Measurements from ENCODE around the gene KTN1. TPM values are rescaled to one million over a fixed set of nuclear protein-coding genes. Genes with fewer than 3 reads are reported as not detected.
A peak's percentile ranks its signal among the peaks of the same experiment; 100 is the strongest.

Gene KTN1
- total and polyA plus RNA-seq, 7 experiments from 2014 or later = 20.3 to 131 (median 90.7) TPM

GRCh38 chr14:55604900-55605418 lies 25.0 kb downstream of the KTN1 start:
- Histone ChIP-seq H3K27ac (ENCODE audit: low read depth, low read length) (no peak overlapping the region), H3K9me3 (ENCODE audit: control insufficient read depth in 2 of 3, low read length in 3 of 3) (no peaks in the 10 kb centered on the region), H3K27me3 (ENCODE audit: control insufficient read depth in 2 of 2, insufficient read depth in 2 of 2, low read length in 2 of 2) (no peaks in the 10 kb centered on the region), H3K4me3 (ENCODE audit: low read length) (no peak overlapping the region), H3K4me1 (ENCODE audit: control insufficient read depth in 2 of 2, insufficient read depth in 2 of 2, low read length in 2 of 2) (peaks cover 5 to 14% of the 10 kb centered on the region in 2 donors), H3K36me3 (ENCODE audit: control insufficient read depth in 2 of 3, insufficient read depth in 3 of 3, low read length in 3 of 3) (no peaks in the 10 kb centered on the region)
- no peak for ATAC-seq
- no peak for DNase-seq
- Mint-ChIP-seq H3K4me1 (peaks cover 3 to 55% (median 41%) of the 10 kb centered on the region in 7 donors), H3K27ac (no peak overlapping the region), H3K4me3 (no peak overlapping the region), H3K27me3 (no peaks in the 10 kb centered on the region), H3K36me3 (peaks cover 0 to 11% (median 4%) of the 10 kb centered on the region in 5 donors), H3K9me3 (no peaks in the 10 kb centered on the region)
- CTCF ChIA-PET = no interaction called here
- POLR2A ChIA-PET = interaction anchor here (0.5 kb wide), 1 partner anchor 69 kb away, joined by 3 read pairs; no protein-coding TSS in a partner anchor
- intact Hi-C loops (cut with micrococcal nuclease) = no loop called here

- ChIA-PET CTCF (no interaction called here), POLR2A (no interaction called here)
- H3K27ac Mint-ChIP-seq = no peak overlapping the region
- H3K4me1 ChIP-seq (ENCODE audit: control insufficient read depth in 2 of 2, insufficient read depth in 2 of 2, low read length in 2 of 2) = peaks cover 0 to 14% of the 10 kb centered on the region in 2 donors
- H3K36me3 ChIP-seq (ENCODE audit: control insufficient read depth in 2 of 3, insufficient read depth in 3 of 3, low read length in 3 of 3) = no peaks in the 10 kb centered on the region
- H3K4me3 ChIP-seq (ENCODE audit: low read length) = no peak overlapping the region
- H3K4me1 Mint-ChIP-seq = peaks cover 0 to 52% (median 39%) of the 10 kb centered on the region in 7 donors
- no peak for ATAC-seq
- peaks cover 0 to 7% (median 3%) of the 10 kb centered on the region in 5 donors for H3K36me3 Mint-ChIP-seq
- no peak overlapping the region for H3K27ac ChIP-seq (ENCODE audit: low read depth, low read length)
- DNase-seq = no peak
- no peak overlapping the region for H3K4me3 Mint-ChIP-seq
- no peaks in the 10 kb centered on the region for H3K9me3 ChIP-seq (ENCODE audit: control insufficient read depth in 2 of 3, low read length in 3 of 3)
- H3K27me3 ChIP-seq (ENCODE audit: control insufficient read depth in 2 of 2, insufficient read depth in 2 of 2, low read length in 2 of 2) = no peaks in the 10 kb centered on the region
- H3K9me3 Mint-ChIP-seq = no peaks in the 10 kb centered on the region
- no peaks in the 10 kb centered on the region for H3K27me3 Mint-ChIP-seq
- intact Hi-C loops (cut with micrococcal nuclease) = no loop called here
Measured at GRCh38 chr14:55605793-55606192, 25.8 kb downstream of the KTN1 start.

GRCh38 chr14:55607386-55607785 lies 27.4 kb downstream of the KTN1 start:
- POLR2A ChIA-PET = no interaction called here
- Histone ChIP-seq H3K36me3 (ENCODE audit: control insufficient read depth in 2 of 3, insufficient read depth in 3 of 3, low read length in 3 of 3) (no peaks in the 10 kb centered on the region), H3K4me3 (ENCODE audit: low read length) (no peak overlapping the region), H3K27ac (ENCODE audit: low read depth, low read length) (no peak overlapping the region), H3K27me3 (ENCODE audit: control insufficient read depth in 2 of 2, insufficient read depth in 2 of 2, low read length in 2 of 2) (no peaks in the 10 kb centered on the region), H3K9me3 (ENCODE audit: control insufficient read depth in 2 of 3, low read length in 3 of 3) (no peaks in the 10 kb centered on the region), H3K4me1 (ENCODE audit: control insufficient read depth in 2 of 2, insufficient read depth in 2 of 2, low read length in 2 of 2) (peaks cover 0 to 6% of the 10 kb centered on the region in 2 donors)
- intact Hi-C loops (cut with micrococcal nuclease) = no loop called here
- H3K4me1 Mint-ChIP-seq = peaks cover 5 to 49% (median 38%) of the 10 kb centered on the region in 7 donors
- DNase-seq = no peak
- CTCF ChIA-PET = no interaction called here
- no peak overlapping the region for H3K27ac Mint-ChIP-seq
- no peaks in the 10 kb centered on the region for H3K9me3 Mint-ChIP-seq
- no peaks in the 10 kb centered on the region for H3K27me3 Mint-ChIP-seq
- peaks cover 0 to 8% (median 5%) of the 10 kb centered on the region in 5 donors for H3K36me3 Mint-ChIP-seq
- peak overlapping the region in 1 of 10 donors; percentile 7 for H3K4me3 Mint-ChIP-seq
- no peak for ATAC-seq

GRCh38 chr14:55609681-55610080 lies 29.7 kb downstream of the KTN1 start:
- Histone ChIP-seq H3K4me1 (ENCODE audit: control insufficient read depth in 2 of 2, insufficient read depth in 2 of 2, low read length in 2 of 2) (no peaks in the 10 kb centered on the region), H3K27ac (ENCODE audit: low read depth, low read length) (no peak overlapping the region), H3K9me3 (ENCODE audit: control insufficient read depth in 2 of 3, low read length in 3 of 3) (no peaks in the 10 kb centered on the region), H3K4me3 (ENCODE audit: low read length) (no peak overlapping the region), H3K36me3 (ENCODE audit: control insufficient read depth in 2 of 3, insufficient read depth in 3 of 3, low read length in 3 of 3) (peaks cover 0 to 7% (median 0%) of the 10 kb centered on the region in 3 experiments), H3K27me3 (ENCODE audit: control insufficient read depth in 2 of 2, insufficient read depth in 2 of 2, low read length in 2 of 2) (no peaks in the 10 kb centered on the region)
- Mint-ChIP-seq H3K27ac (peak overlapping the region in 1 of 9 donors; percentile 56), H3K4me1 (peaks cover 5 to 64% (median 54%) of the 10 kb centered on the region in 7 donors), H3K9me3 (no peaks in the 10 kb centered on the region), H3K4me3 (peak overlapping the region in 2 of 10 donors; percentile 14 to 22), H3K36me3 (peaks cover 9 to 26% (median 23%) of the 10 kb centered on the region in 5 donors), H3K27me3 (no peaks in the 10 kb centered on the region)
- ChIA-PET POLR2A (no interaction called here), CTCF (no interaction called here)
- DNase-seq = no peak
- ATAC-seq = no peak
- intact Hi-C loops (cut with micrococcal nuclease) = no loop called here

- no peaks in the 10 kb centered on the region for H3K9me3 ChIP-seq (ENCODE audit: control insufficient read depth in 2 of 3, low read length in 3 of 3)
- peaks cover 5 to 70% (median 59%) of the 10 kb centered on the region in 7 donors for H3K4me1 Mint-ChIP-seq
Measured at GRCh38 chr14:55610713-55611370, 30.8 kb downstream of the KTN1 start.

GRCh38 chr14:55611859-55612258 lies 31.9 kb downstream of the KTN1 start:
- peaks cover 5 to 62% (median 54%) of the 10 kb centered on the region in 7 donors for H3K4me1 Mint-ChIP-seq
- peak overlapping the region in 3 of 9 donors; percentile 29 to 79 (median 53) for H3K27ac Mint-ChIP-seq
- H3K36me3 Mint-ChIP-seq = peaks cover 15 to 46% (median 42%) of the 10 kb centered on the region in 5 donors

More at GRCh38 chr14:55610713-55611370, 30.8 kb downstream of the KTN1 start:
- intact Hi-C loops (cut with micrococcal nuclease) = no loop called here
- peaks cover 12 to 36% (median 32%) of the 10 kb centered on the region in 5 donors for H3K36me3 Mint-ChIP-seq
- no peak overlapping the region for H3K4me3 ChIP-seq (ENCODE audit: low read length)
- no peak overlapping the region for H3K27ac ChIP-seq (ENCODE audit: low read depth, low read length)
- POLR2A ChIA-PET = no interaction called here
- peak overlapping the region in 1 of 9 donors; percentile 10 for H3K27ac Mint-ChIP-seq
- DNase-seq (no peak), ATAC-seq (no peak)
- H3K36me3 ChIP-seq (ENCODE audit: control insufficient read depth in 2 of 3, insufficient read depth in 3 of 3, low read length in 3 of 3) = peaks cover 0 to 12% (median under 1%) of the 10 kb centered on the region in 3 experiments
- no peak overlapping the region for H3K4me3 Mint-ChIP-seq
- no peaks in the 10 kb centered on the region for H3K27me3 Mint-ChIP-seq
- no peaks in the 10 kb centered on the region for H3K9me3 Mint-ChIP-seq
- no peaks in the 10 kb centered on the region for H3K27me3 ChIP-seq (ENCODE audit: control insufficient read depth in 2 of 2, insufficient read depth in 2 of 2, low read length in 2 of 2)
- H3K4me1 ChIP-seq (ENCODE audit: control insufficient read depth in 2 of 2, insufficient read depth in 2 of 2, low read length in 2 of 2) = no peaks in the 10 kb centered on the region
- CTCF ChIA-PET = no interaction called here

More at GRCh38 chr14:55611859-55612258, 31.9 kb downstream of the KTN1 start:
- Mint-ChIP-seq H3K27me3 (no peaks in the 10 kb centered on the region), H3K4me3 (no peak overlapping the region), H3K9me3 (no peaks in the 10 kb centered on the region)
- CTCF ChIA-PET = no interaction called here
- Histone ChIP-seq H3K27me3 (ENCODE audit: control insufficient read depth in 2 of 2, insufficient read depth in 2 of 2, low read length in 2 of 2) (no peaks in the 10 kb centered on the region), H3K27ac (ENCODE audit: low read depth, low read length) (no peak overlapping the region), H3K36me3 (ENCODE audit: control insufficient read depth in 2 of 3, insufficient read depth in 3 of 3, low read length in 3 of 3) (peaks cover 0 to 23% (median 4%) of the 10 kb centered on the region in 3 experiments), H3K4me1 (ENCODE audit: control insufficient read depth in 2 of 2, insufficient read depth in 2 of 2, low read length in 2 of 2) (no peaks in the 10 kb centered on the region), H3K4me3 (ENCODE audit: low read length) (no peak overlapping the region), H3K9me3 (ENCODE audit: control insufficient read depth in 2 of 3, low read length in 3 of 3) (no peaks in the 10 kb centered on the region)
- intact Hi-C loops (cut with micrococcal nuclease) = no loop called here
- DNase-seq (no peak), ATAC-seq (no peak)
- POLR2A ChIA-PET = no interaction called here

All from naive thymus-derived CD4-positive, alpha-beta T cell (primary cell).